ENCODE data around the gene GNA15.

Gene GNA15

GRCh38 chr19:3105641-3106508 lies 30.0 kb upstream of the GNA15 start:
- no peak for DNase-seq

- DNase-seq = no peak
These were observed 29.2 kb upstream of the GNA15 start for GRCh38 chr19:3106509-3107141.

- no peak for DNase-seq
These were observed 28.2 kb upstream of the GNA15 start for GRCh38 chr19:3107658-3108057.

GRCh38 chr19:3108775-3109174 lies 27.1 kb upstream of the GNA15 start:
- peak in 11 of 56 donors; percentile 8 to 41 (median 17) for DNase-seq

GRCh38 chr19:3109491-3109890 lies 26.3 kb upstream of the GNA15 start:
- DNase-seq = no peak

GRCh38 chr19:3110126-3110825 lies 25.6 kb upstream of the GNA15 start:
- no peak for DNase-seq

GRCh38 chr19:3111586-3112247 lies 24.1 kb upstream of the GNA15 start:
- DNase-seq = no peak

GRCh38 chr19:3112375-3113099 lies 23.3 kb upstream of the GNA15 start:
- DNase-seq = no peak

- DNase-seq = no peak
These were observed 22.5 kb upstream of the GNA15 start for GRCh38 chr19:3113100-3114017.

- DNase-seq = no peak
These were observed 21.7 kb upstream of the GNA15 start for GRCh38 chr19:3114018-3114726.

GRCh38 chr19:3114811-3115210 lies 21.0 kb upstream of the GNA15 start:
- no peak for DNase-seq

GRCh38 chr19:3115411-3115810 lies 20.4 kb upstream of the GNA15 start:
- DNase-seq = no peak

- no peak for DNase-seq
These were observed 19.8 kb upstream of the GNA15 start for GRCh38 chr19:3115916-3116602.

GRCh38 chr19:3116621-3117020 lies 19.2 kb upstream of the GNA15 start:
- DNase-seq = no peak

- DNase-seq = no peak
These were observed 18.1 kb upstream of the GNA15 start for GRCh38 chr19:3117716-3118115.

- no peak for DNase-seq
These were observed 17.4 kb upstream of the GNA15 start for GRCh38 chr19:3118232-3119070.

GRCh38 chr19:3119071-3119595 lies 16.7 kb upstream of the GNA15 start:
- no peak for DNase-seq

All from amygdala (tissue), 56 donors.